Memory B cell (primary cell): ENCODE data around the gene CDC14A.

ENCODE experiments used
- ATAC-seq: fragments of 150-1000 bp; cut with Tn5 transposase; 2 replicates; pipeline ENCODE4 v1.10.0; 2021; ENCODE audit warnings: low read depth, mild to moderate bottlenecking, moderate library complexity
- DNase-seq, 2 donors: peaks; one replicate each; pipeline ENCODE4 v3.0.0; 2022; ENCODE audit warnings: low spot score in 2 of 2
- H3K27ac Mint-ChIP-seq: one replicate; pipeline ENCODE4 v1.8.0; 2022; ENCODE audit warnings: mild to moderate bottlenecking, moderate library complexity, mixed read lengths
- H3K27me3 Mint-ChIP-seq: one replicate; pipeline ENCODE4 v1.8.0; 2022; ENCODE audit warnings: mixed read lengths
- H3K36me3 Mint-ChIP-seq: one replicate; pipeline ENCODE4 v1.8.0; 2022; ENCODE audit warnings: mild to moderate bottlenecking, mixed read lengths
- H3K4me1 Mint-ChIP-seq: one replicate; pipeline ENCODE4 v1.8.0; 2022; ENCODE audit warnings: mixed read lengths
- H3K4me3 Mint-ChIP-seq: one replicate; pipeline ENCODE4 v1.8.0; 2022; ENCODE audit warnings: mild to moderate bottlenecking, moderate library complexity, mixed read lengths
- H3K9me3 Mint-ChIP-seq: one replicate; pipeline ENCODE4 v1.8.0; 2022; ENCODE audit warnings: mixed read lengths

Gene CDC14A

GRCh38 chr1:100556925-100557605, 204.8 kb downstream of the CDC14A start:
- Mint-ChIP-seq H3K4me1 (no peaks in the 10 kb centered on the region), H3K9me3 (peaks cover 29% of the 10 kb centered on the region), H3K27ac (no peak overlapping the region), H3K36me3 (peaks cover 10% of the 10 kb centered on the region), H3K4me3 (no peak overlapping the region), H3K27me3 (peaks cover 6% of the 10 kb centered on the region)
- ATAC-seq (no peak), DNase-seq (no peak)

- Mint-ChIP-seq H3K9me3 (peaks cover 24% of the 10 kb centered on the region), H3K4me3 (no peak overlapping the region)
Observed at GRCh38 chr1:100557606-100557953, 205.3 kb downstream of the CDC14A start.

GRCh38 chr1:100565533-100565932, 213.2 kb downstream of the CDC14A start:
- no peak overlapping the region for H3K4me3 Mint-ChIP-seq
- ATAC-seq (peak; percentile 83), DNase-seq (peak in 1 of 2 donors; percentile 5)
- peaks cover 10% of the 10 kb centered on the region for H3K4me1 Mint-ChIP-seq
- H3K36me3 Mint-ChIP-seq: no peaks in the 10 kb centered on the region
- H3K27ac Mint-ChIP-seq: no peak overlapping the region
- peaks cover 13% of the 10 kb centered on the region for H3K27me3 Mint-ChIP-seq
- peaks cover 1% of the 10 kb centered on the region for H3K9me3 Mint-ChIP-seq

More at GRCh38 chr1:100557606-100557953, 205.3 kb downstream of the CDC14A start:
- Mint-ChIP-seq H3K36me3 (peaks cover 10% of the 10 kb centered on the region), H3K27ac (no peak overlapping the region), H3K27me3 (peaks cover 6% of the 10 kb centered on the region), H3K4me1 (no peaks in the 10 kb centered on the region)
- ATAC-seq (no peak), DNase-seq (no peak)

- Mint-ChIP-seq H3K9me3 (peaks cover 1% of the 10 kb centered on the region), H3K4me1 (peaks cover 10% of the 10 kb centered on the region), H3K36me3 (no peaks in the 10 kb centered on the region), H3K4me3 (no peak overlapping the region), H3K27me3 (peaks cover 13% of the 10 kb centered on the region), H3K27ac (no peak overlapping the region)
- DNase-seq: no peak
- ATAC-seq: no peak
Observed at GRCh38 chr1:100565937-100566699, 213.8 kb downstream of the CDC14A start.

GRCh38 chr1:100567062-100567461, 214.8 kb downstream of the CDC14A start:
- Mint-ChIP-seq H3K4me1 (peaks cover 10% of the 10 kb centered on the region), H3K36me3 (no peaks in the 10 kb centered on the region), H3K9me3 (peaks cover 1% of the 10 kb centered on the region), H3K4me3 (no peak overlapping the region), H3K27ac (no peak overlapping the region), H3K27me3 (peaks cover 11% of the 10 kb centered on the region)
- ATAC-seq (no peak), DNase-seq (no peak)
